ENCODE results near the gene FAM89B.

DNA sequence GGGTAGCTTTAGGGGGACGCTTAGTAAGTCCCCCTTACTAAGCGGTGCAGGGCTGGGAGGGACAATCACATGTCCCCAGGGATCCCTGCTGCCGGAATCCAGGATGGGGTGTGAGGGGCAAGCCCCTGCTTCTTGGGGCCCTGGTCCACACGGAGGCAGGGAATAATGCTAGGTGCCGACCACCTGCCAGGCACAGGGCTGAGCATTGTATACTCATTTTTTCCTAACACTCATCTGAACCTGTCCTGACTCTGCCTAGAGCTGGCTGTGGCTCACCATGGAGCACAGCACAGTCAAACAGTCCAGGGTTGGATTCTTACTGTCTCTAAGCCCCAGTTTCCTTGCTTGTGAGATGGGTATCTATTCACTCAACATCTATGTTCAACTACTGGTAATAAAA, 12.8 kb upstream of the FAM89B start:
- TF ChIP-seq, protein P1, sequence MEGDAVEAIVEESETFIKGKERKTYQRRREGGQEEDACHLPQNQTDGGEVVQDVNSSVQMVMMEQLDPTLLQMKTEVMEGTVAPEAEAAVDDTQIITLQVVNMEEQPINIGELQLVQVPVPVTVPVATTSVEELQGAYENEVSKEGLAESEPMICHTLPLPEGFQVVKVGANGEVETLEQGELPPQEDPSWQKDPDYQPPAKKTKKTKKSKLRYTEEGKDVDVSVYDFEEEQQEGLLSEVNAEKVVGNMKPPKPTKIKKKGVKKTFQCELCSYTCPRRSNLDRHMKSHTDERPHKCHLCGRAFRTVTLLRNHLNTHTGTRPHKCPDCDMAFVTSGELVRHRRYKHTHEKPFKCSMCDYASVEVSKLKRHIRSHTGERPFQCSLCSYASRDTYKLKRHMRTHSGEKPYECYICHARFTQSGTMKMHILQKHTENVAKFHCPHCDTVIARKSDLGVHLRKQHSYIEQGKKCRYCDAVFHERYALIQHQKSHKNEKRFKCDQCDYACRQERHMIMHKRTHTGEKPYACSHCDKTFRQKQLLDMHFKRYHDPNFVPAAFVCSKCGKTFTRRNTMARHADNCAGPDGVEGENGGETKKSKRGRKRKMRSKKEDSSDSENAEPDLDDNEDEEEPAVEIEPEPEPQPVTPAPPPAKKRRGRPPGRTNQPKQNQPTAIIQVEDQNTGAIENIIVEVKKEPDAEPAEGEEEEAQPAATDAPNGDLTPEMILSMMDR (IDR thresholded peaks at IDR 0.05 in 8 of 11, conservative IDR thresholded peaks at IDR 0.05 in 3 of 11): no peak
- TF ChIP-seq POLR2AphosphoS5 (IDR thresholded peaks at IDR 0.05) (no peak), POLR2A (IDR thresholded peaks at IDR 0.05) (no peak)

Data from spleen (tissue), 7 donors.